Endothelial cell of umbilical vein (primary cell): ENCODE data around the gene NFATC1. TPM values are rescaled to one million over a fixed set of nuclear protein-coding genes. Genes with fewer than 3 reads are reported as not detected.

Experiments
- BruUV-seq: library from RNA; stranded (reverse); fragments of 400-500 nt; replicated peaks from 2 replicates; lab custom pipeline; 2021; lab: Mats Ljungman, UMichigan
- CTCF ChIA-PET: fragments of 300-600, 350-600 bp; sonication (Branson Sonifier 250); formaldehyde crosslinking; loops from one replicate; lab custom pipeline; 2021; ENCODE audit warnings: antibody characterized with exemption, inconsistent platforms; lab: Charles Lee
- POLR2A ChIA-PET: fragments of 300-600, 350-600 bp; sonication (Branson Sonifier 250); formaldehyde crosslinking; loops from one replicate; lab custom pipeline; 2021; ENCODE audit warnings: antibody characterized with exemption, inconsistent platforms; lab: Charles Lee
- DNase-seq: peaks from one replicate; pipeline ENCODE4 v3.0.0-alpha.2; 2011; ENCODE audit warnings: low read depth, low spot score
- FAIRE-seq: peaks from 2 replicates; lab custom pipeline; 2011; peaks lifted over from hg19 to GRCh38; lab: Jason Lieb, UNC
- H2AFZ ChIP-seq: 2 replicates; pipeline ENCODE4 v1.6.0; 2012; ENCODE audit warnings: low read depth, low read length, control low read depth, inconsistent platforms
- H3K27ac ChIP-seq: 2 replicates; pipeline ENCODE4 v1.5.1; 2011; ENCODE audit warnings: low read depth, mild to moderate bottlenecking, control low read depth, low read length, moderate library complexity; ENCODE audit not compliant: insufficient read depth
- H3K27me3 ChIP-seq, 2 experiments: 2 replicates each; pipeline versions ENCODE4 v1.6.0 to v1.6.1; 2011; ENCODE audit warnings: low read length in 2 of 2, mixed read lengths in 1 of 2; ENCODE audit not compliant: control insufficient read depth in 2 of 2, insufficient read depth in 2 of 2
- H3K36me3 ChIP-seq, 2 experiments: 2 replicates in 1 of 2; 3 replicates in 1 of 2; pipeline ENCODE4 v1.5.1; 2011; ENCODE audit warnings: low read length in 2 of 2, mild to moderate bottlenecking in 1 of 2, moderate library complexity in 1 of 2; ENCODE audit not compliant: control insufficient read depth in 2 of 2, insufficient read depth in 2 of 2; ENCODE audit errors: extremely low read depth in 1 of 2
- H3K4me1 ChIP-seq: 3 replicates; pipeline ENCODE4 v1.5.1; 2011; ENCODE audit warnings: mild to moderate bottlenecking, low read length; ENCODE audit not compliant: control insufficient read depth, insufficient read depth; ENCODE audit errors: extremely low read depth
- H3K4me2 ChIP-seq: 2 replicates; pipeline ENCODE4 v1.6.1; 2011; ENCODE audit warnings: low read length, control low read depth, mixed read lengths; ENCODE audit not compliant: insufficient read depth
- H3K4me3 ChIP-seq, 3 experiments: fragments of 200-600 bp in 1 of 3; sonication (generic), shearing (Covaris generic) in 1 of 3; replicated peaks in 1 of 3; 2 replicates each; pipeline ENCODE4 v1.5.1; 2011 to 2016; ENCODE audit warnings: control low read depth in 3 of 3, low read length in 3 of 3, mild to moderate bottlenecking in 2 of 3, inconsistent platforms in 1 of 3, low read depth in 1 of 3, moderate library complexity in 1 of 3; ENCODE audit not compliant: insufficient read depth in 1 of 3
- H3K79me2 ChIP-seq: 2 replicates; pipeline ENCODE4 v1.6.0; 2012; ENCODE audit warnings: low read length, inconsistent platforms; ENCODE audit not compliant: control insufficient read depth, insufficient read depth
- H3K9ac ChIP-seq: replicated peaks from 2 replicates; pipeline ENCODE3; 2011; ENCODE audit warnings: low read length, control low read depth; ENCODE audit not compliant: insufficient read depth; ENCODE audit errors: extremely low read depth
- H3K9me1 ChIP-seq: replicated peaks from 3 replicates; pipeline ENCODE4 v1.6.0; 2011; ENCODE audit warnings: mild to moderate bottlenecking, low read length; ENCODE audit not compliant: control insufficient read depth, insufficient read depth; ENCODE audit errors: extremely low read depth
- H3K9me3 ChIP-seq: replicated peaks from 2 replicates; pipeline ENCODE4 v1.5.1; 2012; ENCODE audit warnings: low read length, inconsistent platforms; ENCODE audit not compliant: control insufficient read depth, insufficient read depth
- H4K20me1 ChIP-seq: replicated peaks from 2 replicates; pipeline ENCODE3; 2011; ENCODE audit warnings: mild to moderate bottlenecking, low read length; ENCODE audit not compliant: control insufficient read depth, insufficient read depth; ENCODE audit errors: extremely low read depth
- CTCF ChIP-seq, 2 donors: IDR thresholded peaks; 1 replicate in 1 of 2; 2 replicates in 1 of 2; pipeline ENCODE4 v1.5.1; 2011; ENCODE audit warnings: low read length in 2 of 2, mild to moderate bottlenecking in 2 of 2, moderate library complexity in 2 of 2, control low read depth in 1 of 2, inconsistent platforms in 1 of 2, low read depth in 1 of 2; ENCODE audit not compliant: insufficient read depth in 1 of 2; ENCODE audit errors: extremely low read depth in 1 of 2
- EZH2 ChIP-seq: IDR thresholded peaks from 2 replicates; pipeline ENCODE4 v1.6.1; 2012; ENCODE audit warnings: borderline replicate concordance, low read depth, mild to moderate bottlenecking, moderate library complexity, low read length, inconsistent platforms; ENCODE audit not compliant: severe bottlenecking
- FOS ChIP-seq: IDR thresholded peaks from 2 replicates; pipeline ENCODE4 v1.6.1; 2011; ENCODE audit warnings: mild to moderate bottlenecking, low read length, moderate library complexity, borderline replicate concordance; ENCODE audit not compliant: insufficient read depth
- GATA2 ChIP-seq: IDR thresholded peaks from 2 replicates; pipeline ENCODE4 v1.7.0; 2011; ENCODE audit warnings: low read depth, mild to moderate bottlenecking, moderate library complexity, mixed read lengths, low read length; ENCODE audit not compliant: insufficient read length, insufficient read depth
- JUN ChIP-seq: IDR thresholded peaks from 2 replicates; pipeline ENCODE4 v1.6.1; 2011; ENCODE audit warnings: borderline replicate concordance, low read depth; ENCODE audit not compliant: insufficient read length, insufficient read depth
- MAX ChIP-seq: IDR thresholded peaks from 2 replicates; pipeline ENCODE4 v1.6.1; 2011; ENCODE audit not compliant: insufficient read depth, insufficient read length
- MYC ChIP-seq: IDR thresholded peaks from one replicate; pipeline ENCODE4 v1.6.1; 2011; ENCODE audit warnings: mild to moderate bottlenecking, low read depth, low read length
- POLR2A ChIP-seq: IDR thresholded peaks from 2 replicates; pipeline ENCODE4 v1.6.1; 2012; ENCODE audit warnings: low read depth, mild to moderate bottlenecking, control low read depth, low read length
- POLR2AphosphoS5 ChIP-seq: IDR thresholded peaks from 2 replicates; pipeline ENCODE4 v1.6.1; 2012; ENCODE audit warnings: low read depth, mild to moderate bottlenecking, control low read depth, low read length, moderate library complexity; ENCODE audit not compliant: insufficient read depth
- dilution Hi-C: fragments of 300-500 bp; cut with MboI; formaldehyde crosslinking; loops from one replicate; pipeline ENCODE4 v1.15.0; 2019; ENCODE audit warnings: low sequenced_read_pairs; ENCODE audit not compliant: extremely low pct_ligation_motif_present
- intact Hi-C: fragments of 100-400 bp; cut with micrococcal nuclease; formaldehyde crosslinking; loops from one replicate; pipeline ENCODE4 v1.10.0; 2022
- polyA plus RNA-seq, 4 experiments: library from polyadenylated mRNA; depleted of rRNA in 3 of 4; stranded (reverse) in 3 of 4; unstranded in 1 of 4; fragments of >200 nt; gene quantifications; 2 replicates each; pipeline versions ENCODE4 v1.2.1 to v1.2.3, GENCODE V29; 2011 to 2012; ENCODE audit warnings: missing spikeins in 1 of 4
- total RNA-seq: library from RNA; stranded (reverse); gene quantifications from 2 replicates; pipeline ENCODE4 v1.2.3, GENCODE V29; 2021

The NFATC1 gene
- total and polyA plus RNA-seq, 2 donors (not counting 3 experiments of a cell fraction or from before 2014, with no cell fraction given), result 11.1 to 30.0 TPM

- Histone ChIP-seq H3K79me2 (no peaks in the 10 kb centered on the region), H3K9me3 (no peaks in the 10 kb centered on the region), H3K4me3 (no peak overlapping the region), H3K27me3 (no peaks in the 10 kb centered on the region), H3K36me3 (no peaks in the 10 kb centered on the region), H3K9me1 (no peaks in the 10 kb centered on the region), H3K4me2 (no peak overlapping the region), H4K20me1 (no peaks in the 10 kb centered on the region), H3K4me1 (no peaks in the 10 kb centered on the region), H2AFZ (no peak overlapping the region), H3K9ac (no peak overlapping the region), H3K27ac (no peak overlapping the region)
- POLR2A ChIA-PET, result no interaction called here
- dilution Hi-C loops, result no loop called here
- CTCF ChIA-PET, result no interaction called here
- BruUV-seq, result no TSS peak
- intact Hi-C loops, result no loop called here
- FAIRE-seq (no peak), DNase-seq (no peak)
- TF ChIP-seq GATA2 (no peak), FOS (no peak), POLR2A (no peak)
These were observed 157.0 kb downstream of the NFATC1 start for GRCh38 chr18:79552696-79553095.

GRCh38 chr18:79553154-79553553 lies 157.4 kb downstream of the NFATC1 start:
- no peak overlapping the region for H2AFZ ChIP-seq
- H3K9me1 ChIP-seq, result no peaks in the 10 kb centered on the region
- no peaks in the 10 kb centered on the region for H3K4me1 ChIP-seq
- H3K79me2 ChIP-seq, result no peaks in the 10 kb centered on the region
- ChIA-PET POLR2A (no interaction called here), CTCF (no interaction called here)
- H3K27me3 ChIP-seq, result no peaks in the 10 kb centered on the region
- H3K27ac ChIP-seq, result no peak overlapping the region
- H3K9ac ChIP-seq, result no peak overlapping the region
- TF ChIP-seq MAX, result no peak
- no peak for TF ChIP-seq POLR2AphosphoS5
- TF ChIP-seq CTCF (IDR thresholded peaks at IDR 0.05; ENCODE audit: extremely low read depth in 1 of 2, insufficient read depth in 1 of 2, low read depth in 1 of 2, low read length in 2 of 2), result no peak
- no peak for TF ChIP-seq GATA2
- TF ChIP-seq EZH2, result no peak
- no peak for TF ChIP-seq FOS
- no peak for TF ChIP-seq POLR2A
- no peak for TF ChIP-seq MYC
- TF ChIP-seq JUN, result no peak
- DNase-seq (no peak), FAIRE-seq (no peak)
- BruUV-seq, result no TSS peak
- H3K9me3 ChIP-seq, result no peaks in the 10 kb centered on the region
- dilution Hi-C loops, result no loop called here
- H3K4me3 ChIP-seq, result no peak overlapping the region
- intact Hi-C loops, result no loop called here
- H3K36me3 ChIP-seq, result no peaks in the 10 kb centered on the region
- no peak overlapping the region for H3K4me2 ChIP-seq
- no peaks in the 10 kb centered on the region for H4K20me1 ChIP-seq
